Subcutaneous adipose tissue (tissue), 4 donors: ENCODE data around the gene LNPEP. TPM values are rescaled to one million over a fixed set of nuclear protein-coding genes. Genes with fewer than 3 reads are reported as not detected.

ENCODE experiments used
- total RNA-seq, 4 donors: library from RNA; depleted of rRNA; stranded (reverse); fragments of >200 nt; gene quantifications; one replicate each; pipeline ENCODE4 v1.1.0, GENCODE V29; 2016
- TF ChIP-seq, protein P1 (sequence below): fragments of 450-650 bp; IDR thresholded peaks from one replicate; pipeline ENCODE4 v1.5.1; 2016; ENCODE audit warnings: low read depth, mild to moderate bottlenecking, control low read depth, antibody characterized with exemption, moderate library complexity

Gene LNPEP
- total RNA-seq, 4 donors from 2014 or later = 74.0 to 135 (median 94.5) TPM

DNA sequence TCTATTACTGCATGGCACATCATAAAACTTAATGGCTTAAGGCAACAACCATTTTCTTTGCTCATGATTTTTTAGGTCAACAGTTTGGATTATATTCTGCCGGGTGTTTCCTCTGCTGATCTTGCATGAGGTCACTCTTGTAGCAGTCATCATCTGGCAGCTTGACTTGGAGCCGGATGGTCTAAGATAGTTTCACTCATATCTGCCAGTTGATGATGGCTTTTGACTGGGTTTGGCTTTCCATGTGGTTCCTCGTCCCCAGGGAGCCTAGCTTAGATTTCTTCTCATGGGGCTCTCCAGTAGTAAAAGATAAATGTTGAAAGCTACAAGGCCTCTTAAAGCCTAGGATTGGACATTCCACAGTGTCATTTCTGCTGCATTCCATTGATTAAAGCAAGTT, 27.4 kb downstream of the LNPEP start:
- TF ChIP-seq, protein P1, sequence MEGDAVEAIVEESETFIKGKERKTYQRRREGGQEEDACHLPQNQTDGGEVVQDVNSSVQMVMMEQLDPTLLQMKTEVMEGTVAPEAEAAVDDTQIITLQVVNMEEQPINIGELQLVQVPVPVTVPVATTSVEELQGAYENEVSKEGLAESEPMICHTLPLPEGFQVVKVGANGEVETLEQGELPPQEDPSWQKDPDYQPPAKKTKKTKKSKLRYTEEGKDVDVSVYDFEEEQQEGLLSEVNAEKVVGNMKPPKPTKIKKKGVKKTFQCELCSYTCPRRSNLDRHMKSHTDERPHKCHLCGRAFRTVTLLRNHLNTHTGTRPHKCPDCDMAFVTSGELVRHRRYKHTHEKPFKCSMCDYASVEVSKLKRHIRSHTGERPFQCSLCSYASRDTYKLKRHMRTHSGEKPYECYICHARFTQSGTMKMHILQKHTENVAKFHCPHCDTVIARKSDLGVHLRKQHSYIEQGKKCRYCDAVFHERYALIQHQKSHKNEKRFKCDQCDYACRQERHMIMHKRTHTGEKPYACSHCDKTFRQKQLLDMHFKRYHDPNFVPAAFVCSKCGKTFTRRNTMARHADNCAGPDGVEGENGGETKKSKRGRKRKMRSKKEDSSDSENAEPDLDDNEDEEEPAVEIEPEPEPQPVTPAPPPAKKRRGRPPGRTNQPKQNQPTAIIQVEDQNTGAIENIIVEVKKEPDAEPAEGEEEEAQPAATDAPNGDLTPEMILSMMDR = no peak

DNA sequence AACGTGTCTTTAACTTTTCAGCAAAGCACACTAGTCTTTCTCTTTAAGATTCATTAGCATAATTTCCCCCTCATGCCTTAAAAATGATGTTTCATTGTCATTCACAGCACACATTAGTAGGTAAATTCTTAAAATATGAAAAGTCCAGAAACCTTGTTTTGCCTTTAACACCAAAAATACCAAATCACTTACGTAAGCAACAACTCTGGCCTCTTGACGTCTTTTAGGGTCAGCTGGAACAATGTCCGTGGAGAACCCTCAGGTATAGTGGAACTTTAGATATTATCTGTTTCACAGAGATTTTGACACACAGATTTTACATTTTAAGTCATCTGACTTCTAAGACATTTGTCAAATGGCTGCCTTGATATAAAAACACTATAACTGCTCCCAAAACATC, 30.9 kb downstream of the LNPEP start:
- TF ChIP-seq, protein P1 = no peak

DNA sequence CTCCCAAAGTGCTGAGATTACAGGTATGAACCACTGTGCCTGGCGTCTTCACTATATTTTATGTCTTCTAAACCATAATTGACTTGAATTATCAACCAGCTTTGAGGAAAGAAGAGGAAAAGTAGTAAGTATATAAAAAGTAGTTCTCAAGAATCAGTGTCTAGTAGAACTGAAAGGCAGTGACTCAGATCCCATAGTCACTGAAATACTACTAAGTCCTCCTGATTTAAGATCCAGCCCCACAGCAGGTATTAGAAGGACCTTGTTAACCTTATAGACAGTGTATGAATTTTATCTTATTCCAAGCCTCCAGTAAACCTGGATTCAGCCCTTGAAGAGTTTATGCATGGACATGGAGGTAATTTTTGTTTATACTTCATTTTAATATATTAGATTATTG, 31.5 kb downstream of the LNPEP start:
- TF ChIP-seq, protein P1 = no peak

DNA sequence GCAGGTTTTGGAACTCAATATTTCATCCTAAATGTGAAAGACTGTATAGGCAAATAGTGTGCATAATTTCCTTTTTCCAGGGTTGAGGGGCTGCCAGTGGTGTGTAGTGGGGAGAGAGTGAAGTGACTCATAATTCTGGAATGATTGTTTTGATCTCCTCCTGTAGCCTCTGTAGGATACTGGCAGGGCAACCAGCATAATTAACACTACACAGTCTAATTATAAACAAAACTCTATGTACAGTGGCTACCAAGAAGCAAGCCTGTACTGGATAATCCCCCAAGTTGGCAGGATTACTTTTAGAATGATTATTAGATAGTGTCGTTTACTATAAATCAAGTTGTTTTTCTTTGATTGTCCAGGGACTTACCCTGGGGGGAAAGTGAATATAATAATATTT, 32.2 kb downstream of the LNPEP start:
- TF ChIP-seq, protein P1 = no peak

DNA sequence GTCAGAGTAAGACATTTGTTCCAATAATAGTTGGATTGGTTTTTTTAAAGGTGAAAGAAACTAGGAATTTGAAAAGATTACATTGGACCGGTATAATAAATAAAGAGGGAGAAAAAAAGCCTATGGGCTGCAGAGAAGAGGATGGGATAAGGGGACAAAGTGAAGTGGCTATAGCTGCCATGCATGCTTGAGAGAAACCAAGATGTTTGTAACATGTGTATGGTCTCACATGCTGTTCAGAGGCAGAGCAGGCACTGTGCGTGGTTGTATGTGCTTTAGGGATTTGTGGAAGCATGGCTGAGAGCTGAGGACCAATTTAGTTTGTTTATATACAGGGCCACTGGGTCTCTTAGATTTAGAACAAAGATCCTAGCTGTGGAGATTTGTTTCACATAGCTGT, 32.7 kb downstream of the LNPEP start:
- TF ChIP-seq, protein P1 = no peak

DNA sequence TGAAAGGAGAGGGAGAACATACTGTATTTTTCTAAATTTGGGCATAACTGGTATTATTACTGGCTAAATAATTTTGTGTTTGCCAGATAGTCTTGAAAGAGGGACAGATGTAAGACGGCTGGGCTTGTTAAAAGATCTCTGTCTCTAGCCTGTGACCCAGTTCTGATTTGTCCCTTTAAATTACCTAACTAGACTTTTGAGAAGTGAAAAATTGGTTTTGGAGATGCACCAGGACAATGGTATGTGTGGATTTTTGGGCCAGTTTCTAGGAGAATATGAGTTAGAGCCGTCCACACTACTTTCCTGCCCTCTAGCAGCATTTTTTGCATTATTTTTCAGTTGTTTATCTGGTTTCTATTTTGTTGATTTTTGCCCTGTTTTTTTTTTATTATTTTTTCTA, 33.5 kb downstream of the LNPEP start:
- TF ChIP-seq, protein P1 = no peak

DNA sequence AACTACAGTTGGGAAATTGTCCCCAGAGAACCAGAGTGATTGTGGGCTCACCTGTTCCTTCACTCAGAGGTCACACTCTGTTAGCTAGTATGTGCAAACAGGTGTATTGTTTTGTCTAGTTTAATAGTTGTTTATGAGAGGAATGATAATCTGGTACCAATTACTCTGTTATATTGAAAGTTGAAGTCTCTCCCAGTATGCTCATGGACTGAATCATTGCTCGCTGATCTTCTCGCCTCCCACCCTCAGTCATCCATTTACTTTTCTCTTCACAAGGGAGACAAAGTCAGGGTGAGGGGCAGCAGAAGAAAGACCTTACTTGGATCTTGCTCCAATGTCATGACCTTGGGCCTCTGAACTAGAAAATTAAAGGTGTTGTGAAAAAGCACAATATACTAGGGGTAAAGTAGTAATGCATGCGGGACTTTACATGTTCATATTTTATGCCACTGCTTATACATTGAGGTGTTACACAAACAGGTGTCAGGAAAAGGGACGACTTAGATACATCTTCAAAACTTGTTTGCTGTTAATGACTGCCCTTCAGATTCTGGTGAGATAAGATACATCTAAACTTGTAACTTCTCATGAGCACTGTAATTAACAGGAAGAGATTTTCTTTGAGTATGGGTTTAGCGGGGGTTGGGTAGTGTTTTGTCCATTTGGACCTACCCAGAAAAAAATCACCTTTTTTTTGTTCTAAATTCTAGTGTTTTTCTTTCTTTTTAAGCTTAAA, 36.9 kb downstream of the LNPEP start:
- TF ChIP-seq, protein P1 = no peak
